GM18526 (cell line): ENCODE data around the gene HAND2.

Source experiments
- POLR2A ChIP-seq: IDR thresholded peaks from 3 replicates; pipeline ENCODE4 v1.6.1; 2011; ENCODE audit not compliant: insufficient read length; ENCODE audit errors: extremely low read depth

The HAND2 gene

GRCh38 chr4:173529477-173530325 lies at the start of gene HAND2:
HAND2 (minus strand) TSS chr4:173530229; CDS start chr4:173529289, 940 bp downstream.
- TF ChIP-seq POLR2A: no peak

GRCh38 chr4:173578956-173579355 lies 48.9 kb upstream of the HAND2 start:
- no peak for TF ChIP-seq POLR2A

- TF ChIP-seq POLR2A: no peak
Observed at GRCh38 chr4:173577963-173578362, 47.9 kb upstream of the HAND2 start.

- no peak for TF ChIP-seq POLR2A
Observed at GRCh38 chr4:173575482-173576152, 45.6 kb upstream of the HAND2 start.

GRCh38 chr4:173573725-173574124 lies 43.7 kb upstream of the HAND2 start:
- TF ChIP-seq POLR2A: no peak

GRCh38 chr4:173573286-173573685 lies 43.3 kb upstream of the HAND2 start:
- TF ChIP-seq POLR2A: no peak

GRCh38 chr4:173572493-173573129 lies 42.6 kb upstream of the HAND2 start:
- no peak for TF ChIP-seq POLR2A

GRCh38 chr4:173571620-173572019 lies 41.6 kb upstream of the HAND2 start:
- TF ChIP-seq POLR2A: no peak

GRCh38 chr4:173565281-173565680 lies 35.3 kb upstream of the HAND2 start:
- TF ChIP-seq POLR2A: no peak

- no peak for TF ChIP-seq POLR2A
Observed at GRCh38 chr4:173564461-173564860, 34.4 kb upstream of the HAND2 start.

GRCh38 chr4:173560896-173561295 lies 30.9 kb upstream of the HAND2 start:
- TF ChIP-seq POLR2A: no peak

GRCh38 chr4:173556398-173557131 lies 26.5 kb upstream of the HAND2 start:
- no peak for TF ChIP-seq POLR2A

- TF ChIP-seq POLR2A: no peak
Observed at GRCh38 chr4:173547889-173548288, 17.9 kb upstream of the HAND2 start.

- no peak for TF ChIP-seq POLR2A
Observed at GRCh38 chr4:173546776-173547175, 16.7 kb upstream of the HAND2 start.

GRCh38 chr4:173545440-173545839 lies 15.4 kb upstream of the HAND2 start:
- TF ChIP-seq POLR2A: no peak
